WTC11 (cell line): ENCODE data around the gene VSTM2A. TPM values are rescaled to one million over a fixed set of nuclear protein-coding genes. Genes with fewer than 3 reads are reported as not detected.

Source experiments
- ATAC-seq: fragments of 200-7000 bp; cut with Tn5 transposase; 2 replicates; pipeline ENCODE4 v1.10.0; 2021; ENCODE audit warnings: mild to moderate bottlenecking, moderate library complexity
- CTCF ChIA-PET: fragments of 300-600 bp; sonication (Branson Sonifier 250); formaldehyde crosslinking; loops from one replicate; lab custom pipeline; 2021; ENCODE audit warnings: antibody characterized with exemption; lab: Charles Lee
- POLR2A ChIA-PET: fragments of 350-600 bp; sonication (Branson Sonifier 250); formaldehyde crosslinking; loops from one replicate; lab custom pipeline; 2021; ENCODE audit warnings: antibody characterized with exemption; lab: Charles Lee
- DNase-seq: peaks from one replicate; pipeline ENCODE4 v3.0.0; 2021; ENCODE audit warnings: low spot score
- H3K27ac Mint-ChIP-seq: 2 replicates; pipeline ENCODE4 v1.8.0; 2021; ENCODE audit warnings: mixed read lengths
- H3K27me3 Mint-ChIP-seq: 2 replicates; pipeline ENCODE4 v1.8.0; 2021; ENCODE audit warnings: low read depth, mild to moderate bottlenecking, moderate library complexity, mixed read lengths
- H3K36me3 Mint-ChIP-seq: 2 replicates; pipeline ENCODE4 v1.8.0; 2021; ENCODE audit warnings: mixed read lengths
- H3K4me1 Mint-ChIP-seq: 2 replicates; pipeline ENCODE4 v1.8.0; 2022; ENCODE audit warnings: mixed read lengths
- H3K4me3 Mint-ChIP-seq: 2 replicates; pipeline ENCODE4 v1.8.0; 2021; ENCODE audit warnings: mild to moderate bottlenecking, moderate library complexity, mixed read lengths
- H3K9me3 Mint-ChIP-seq: 2 replicates; pipeline ENCODE4 v1.8.0; 2021; ENCODE audit warnings: mixed read lengths
- ATF1 ChIP-seq: sonication (generic); formaldehyde crosslinking; IDR thresholded peaks from 2 replicates; pipeline ENCODE4 v1.8.1; 2023; ENCODE audit warnings: mild to moderate bottlenecking, moderate library complexity, missing genetic modification reagents
- NFYB ChIP-seq: sonication (generic); formaldehyde crosslinking; conservative IDR thresholded peaks from 2 replicates; pipeline ENCODE4 v1.8.0; 2022; ENCODE audit warnings: low read depth, missing genetic modification reagents
- ZNF121 ChIP-seq: sonication (generic); formaldehyde crosslinking; IDR thresholded peaks from 2 replicates; pipeline ENCODE4 v1.8.0; 2023; ENCODE audit warnings: missing genetic modification reagents
- total RNA-seq: library from RNA; stranded (reverse); gene quantifications from 3 replicates; pipeline ENCODE4 v1.2.3, GENCODE V29; 2021
- TF ChIP-seq, protein P1 (sequence below): fragments of 250-450 bp; sonication (Bioruptor Pico); IDR thresholded peaks from 2 replicates; pipeline ENCODE4 v1.9.0; 2021; ENCODE audit warnings: mild to moderate bottlenecking, borderline replicate concordance
- TF ChIP-seq, protein P2 (sequence below): sonication (generic); formaldehyde crosslinking; IDR thresholded peaks from 2 replicates; pipeline ENCODE4 v1.8.1; 2022; ENCODE audit warnings: low read depth, missing genetic modification reagents, borderline replicate concordance
- TF ChIP-seq, protein P3 (sequence below): sonication (generic); formaldehyde crosslinking; IDR thresholded peaks from 2 replicates; pipeline ENCODE4 v1.8.0; 2022; ENCODE audit warnings: mild to moderate bottlenecking, missing genetic modification reagents
- TF ChIP-seq, protein P4 (sequence below): sonication (generic); formaldehyde crosslinking; IDR thresholded peaks from 2 replicates; pipeline ENCODE4 v1.8.0; 2022; ENCODE audit warnings: mild to moderate bottlenecking, missing genetic modification reagents
- TF ChIP-seq, protein P5 (sequence below): fragments of 250-450 bp; sonication (Bioruptor Pico); IDR thresholded peaks from 2 replicates; pipeline ENCODE4 v1.8.0; 2021; ENCODE audit warnings: mild to moderate bottlenecking
- TF ChIP-seq, protein P6 (sequence below): sonication (generic); formaldehyde crosslinking; IDR thresholded peaks from 2 replicates; pipeline ENCODE4 v1.8.1; 2022; ENCODE audit warnings: missing genetic modification reagents, borderline replicate concordance
- TF ChIP-seq, protein P7 (sequence below): sonication (generic); formaldehyde crosslinking; IDR thresholded peaks from 2 replicates; pipeline ENCODE4 v1.8.0; 2023; ENCODE audit warnings: missing genetic modification reagents, mild to moderate bottlenecking, borderline replicate concordance

VSTM2A gene
- total RNA-seq, 1 experiment from 2014 or later, result 2.0 TPM

DNA sequence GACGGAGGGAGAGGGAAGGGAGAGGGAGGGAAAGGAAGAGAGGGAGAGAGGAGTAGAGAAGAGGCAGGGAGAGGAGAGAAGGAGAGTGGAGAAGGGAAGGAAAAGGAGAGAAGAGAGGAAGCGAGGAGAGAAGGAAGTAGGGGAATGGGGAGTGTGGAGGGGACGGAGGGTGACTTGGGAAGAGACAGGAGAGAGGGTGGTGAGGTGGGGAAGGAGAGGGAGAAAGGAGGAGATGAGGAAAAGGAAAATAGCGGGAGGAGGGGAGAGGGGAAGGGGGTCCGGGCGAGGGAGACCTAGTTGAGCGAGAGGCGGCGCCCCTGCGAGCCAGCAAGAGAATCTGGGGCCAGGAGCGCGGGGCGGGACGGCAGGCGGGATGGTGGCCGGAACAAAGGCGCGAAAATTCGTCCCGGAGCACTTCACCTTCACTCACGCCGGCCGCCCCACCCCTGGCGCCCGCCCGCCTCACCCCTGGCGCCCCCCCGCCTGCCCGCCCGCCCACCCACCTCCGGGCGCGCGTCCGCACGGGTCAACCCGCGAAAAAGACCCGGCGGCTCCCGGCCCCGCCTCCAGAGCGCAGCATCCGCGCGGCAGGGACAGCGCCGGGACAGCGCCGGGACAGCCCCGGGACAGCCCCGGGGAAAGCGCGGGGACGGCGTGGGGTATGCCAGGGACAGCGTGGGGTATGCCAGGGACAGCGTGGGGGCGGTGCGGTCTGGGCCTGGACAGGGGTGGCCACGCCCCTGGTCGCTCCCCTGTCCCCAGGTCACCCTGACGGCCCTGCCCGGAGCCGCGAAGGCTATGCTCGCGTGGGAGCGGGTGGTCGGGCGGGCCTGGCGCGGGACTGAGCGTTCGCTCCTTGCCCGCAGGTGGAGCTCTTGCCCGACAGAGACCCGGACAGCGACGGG, 4.2 kb downstream of the VSTM2A start (continued):
- TF ChIP-seq, protein P1, sequence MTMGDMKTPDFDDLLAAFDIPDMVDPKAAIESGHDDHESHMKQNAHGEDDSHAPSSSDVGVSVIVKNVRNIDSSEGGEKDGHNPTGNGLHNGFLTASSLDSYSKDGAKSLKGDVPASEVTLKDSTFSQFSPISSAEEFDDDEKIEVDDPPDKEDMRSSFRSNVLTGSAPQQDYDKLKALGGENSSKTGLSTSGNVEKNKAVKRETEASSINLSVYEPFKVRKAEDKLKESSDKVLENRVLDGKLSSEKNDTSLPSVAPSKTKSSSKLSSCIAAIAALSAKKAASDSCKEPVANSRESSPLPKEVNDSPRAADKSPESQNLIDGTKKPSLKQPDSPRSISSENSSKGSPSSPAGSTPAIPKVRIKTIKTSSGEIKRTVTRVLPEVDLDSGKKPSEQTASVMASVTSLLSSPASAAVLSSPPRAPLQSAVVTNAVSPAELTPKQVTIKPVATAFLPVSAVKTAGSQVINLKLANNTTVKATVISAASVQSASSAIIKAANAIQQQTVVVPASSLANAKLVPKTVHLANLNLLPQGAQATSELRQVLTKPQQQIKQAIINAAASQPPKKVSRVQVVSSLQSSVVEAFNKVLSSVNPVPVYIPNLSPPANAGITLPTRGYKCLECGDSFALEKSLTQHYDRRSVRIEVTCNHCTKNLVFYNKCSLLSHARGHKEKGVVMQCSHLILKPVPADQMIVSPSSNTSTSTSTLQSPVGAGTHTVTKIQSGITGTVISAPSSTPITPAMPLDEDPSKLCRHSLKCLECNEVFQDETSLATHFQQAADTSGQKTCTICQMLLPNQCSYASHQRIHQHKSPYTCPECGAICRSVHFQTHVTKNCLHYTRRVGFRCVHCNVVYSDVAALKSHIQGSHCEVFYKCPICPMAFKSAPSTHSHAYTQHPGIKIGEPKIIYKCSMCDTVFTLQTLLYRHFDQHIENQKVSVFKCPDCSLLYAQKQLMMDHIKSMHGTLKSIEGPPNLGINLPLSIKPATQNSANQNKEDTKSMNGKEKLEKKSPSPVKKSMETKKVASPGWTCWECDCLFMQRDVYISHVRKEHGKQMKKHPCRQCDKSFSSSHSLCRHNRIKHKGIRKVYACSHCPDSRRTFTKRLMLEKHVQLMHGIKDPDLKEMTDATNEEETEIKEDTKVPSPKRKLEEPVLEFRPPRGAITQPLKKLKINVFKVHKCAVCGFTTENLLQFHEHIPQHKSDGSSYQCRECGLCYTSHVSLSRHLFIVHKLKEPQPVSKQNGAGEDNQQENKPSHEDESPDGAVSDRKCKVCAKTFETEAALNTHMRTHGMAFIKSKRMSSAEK (CRISPR knock-in tag), result no peak
- TF ChIP-seq, protein P2, sequence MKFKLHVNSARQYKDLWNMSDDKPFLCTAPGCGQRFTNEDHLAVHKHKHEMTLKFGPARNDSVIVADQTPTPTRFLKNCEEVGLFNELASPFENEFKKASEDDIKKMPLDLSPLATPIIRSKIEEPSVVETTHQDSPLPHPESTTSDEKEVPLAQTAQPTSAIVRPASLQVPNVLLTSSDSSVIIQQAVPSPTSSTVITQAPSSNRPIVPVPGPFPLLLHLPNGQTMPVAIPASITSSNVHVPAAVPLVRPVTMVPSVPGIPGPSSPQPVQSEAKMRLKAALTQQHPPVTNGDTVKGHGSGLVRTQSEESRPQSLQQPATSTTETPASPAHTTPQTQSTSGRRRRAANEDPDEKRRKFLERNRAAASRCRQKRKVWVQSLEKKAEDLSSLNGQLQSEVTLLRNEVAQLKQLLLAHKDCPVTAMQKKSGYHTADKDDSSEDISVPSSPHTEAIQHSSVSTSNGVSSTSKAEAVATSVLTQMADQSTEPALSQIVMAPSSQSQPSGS (CRISPR knock-in tag), result no peak
- TF ChIP-seq NFYB (no peak), ATF1 (CRISPR knock-in tag) (no peak)

DNA sequence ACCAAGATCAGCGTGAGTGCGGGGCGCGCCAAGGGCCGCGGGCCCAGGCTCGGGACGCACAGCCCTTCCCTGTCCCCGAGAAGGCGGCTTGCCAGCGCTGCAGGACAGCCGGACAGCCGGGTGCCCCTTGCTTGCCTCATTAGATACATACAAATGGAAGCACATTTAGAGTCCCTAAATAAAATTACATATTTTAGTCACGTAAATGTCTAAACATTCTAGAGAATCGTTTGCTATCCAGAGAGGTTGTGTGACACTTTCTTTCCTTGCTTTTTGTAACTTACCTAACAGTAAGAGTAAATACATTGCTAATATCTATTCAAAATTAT, 4.8 kb downstream of the VSTM2A start:
- ChIA-PET POLR2A (no interaction called here), CTCF (interaction anchor here (0.6 to 1.2 kb wide), 2 partner anchors 116 to 179 kb away, joined by 3 read pairs; no protein-coding TSS in a partner anchor)
- no peak overlapping the region for H3K27ac Mint-ChIP-seq
- ATAC-seq, result no peak
- H3K36me3 Mint-ChIP-seq, result no peaks in the 10 kb centered on the region
- DNase-seq, result no peak
- no peaks in the 10 kb centered on the region for H3K9me3 Mint-ChIP-seq
- H3K4me3 Mint-ChIP-seq, result peak overlapping the region; percentile 73
- peaks cover 22% of the 10 kb centered on the region for H3K4me1 Mint-ChIP-seq
- H3K27me3 Mint-ChIP-seq, result peaks cover 44% of the 10 kb centered on the region
- TF ChIP-seq, protein P3, sequence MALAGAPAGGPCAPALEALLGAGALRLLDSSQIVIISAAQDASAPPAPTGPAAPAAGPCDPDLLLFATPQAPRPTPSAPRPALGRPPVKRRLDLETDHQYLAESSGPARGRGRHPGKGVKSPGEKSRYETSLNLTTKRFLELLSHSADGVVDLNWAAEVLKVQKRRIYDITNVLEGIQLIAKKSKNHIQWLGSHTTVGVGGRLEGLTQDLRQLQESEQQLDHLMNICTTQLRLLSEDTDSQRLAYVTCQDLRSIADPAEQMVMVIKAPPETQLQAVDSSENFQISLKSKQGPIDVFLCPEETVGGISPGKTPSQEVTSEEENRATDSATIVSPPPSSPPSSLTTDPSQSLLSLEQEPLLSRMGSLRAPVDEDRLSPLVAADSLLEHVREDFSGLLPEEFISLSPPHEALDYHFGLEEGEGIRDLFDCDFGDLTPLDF (CRISPR knock-in tag), result no peak
- TF ChIP-seq ZNF121 (CRISPR knock-in tag), result 0 out of 2 replicates have a peak, but pooled peaks have one; percentile 25
- TF ChIP-seq, protein P4, sequence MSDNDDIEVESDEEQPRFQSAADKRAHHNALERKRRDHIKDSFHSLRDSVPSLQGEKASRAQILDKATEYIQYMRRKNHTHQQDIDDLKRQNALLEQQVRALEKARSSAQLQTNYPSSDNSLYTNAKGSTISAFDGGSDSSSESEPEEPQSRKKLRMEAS (CRISPR knock-in tag), result peak; percentile 58
- TF ChIP-seq, protein P5, sequence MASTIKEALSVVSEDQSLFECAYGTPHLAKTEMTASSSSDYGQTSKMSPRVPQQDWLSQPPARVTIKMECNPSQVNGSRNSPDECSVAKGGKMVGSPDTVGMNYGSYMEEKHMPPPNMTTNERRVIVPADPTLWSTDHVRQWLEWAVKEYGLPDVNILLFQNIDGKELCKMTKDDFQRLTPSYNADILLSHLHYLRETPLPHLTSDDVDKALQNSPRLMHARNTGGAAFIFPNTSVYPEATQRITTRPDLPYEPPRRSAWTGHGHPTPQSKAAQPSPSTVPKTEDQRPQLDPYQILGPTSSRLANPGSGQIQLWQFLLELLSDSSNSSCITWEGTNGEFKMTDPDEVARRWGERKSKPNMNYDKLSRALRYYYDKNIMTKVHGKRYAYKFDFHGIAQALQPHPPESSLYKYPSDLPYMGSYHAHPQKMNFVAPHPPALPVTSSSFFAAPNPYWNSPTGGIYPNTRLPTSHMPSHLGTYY, result no peak
- TF ChIP-seq, protein P6, sequence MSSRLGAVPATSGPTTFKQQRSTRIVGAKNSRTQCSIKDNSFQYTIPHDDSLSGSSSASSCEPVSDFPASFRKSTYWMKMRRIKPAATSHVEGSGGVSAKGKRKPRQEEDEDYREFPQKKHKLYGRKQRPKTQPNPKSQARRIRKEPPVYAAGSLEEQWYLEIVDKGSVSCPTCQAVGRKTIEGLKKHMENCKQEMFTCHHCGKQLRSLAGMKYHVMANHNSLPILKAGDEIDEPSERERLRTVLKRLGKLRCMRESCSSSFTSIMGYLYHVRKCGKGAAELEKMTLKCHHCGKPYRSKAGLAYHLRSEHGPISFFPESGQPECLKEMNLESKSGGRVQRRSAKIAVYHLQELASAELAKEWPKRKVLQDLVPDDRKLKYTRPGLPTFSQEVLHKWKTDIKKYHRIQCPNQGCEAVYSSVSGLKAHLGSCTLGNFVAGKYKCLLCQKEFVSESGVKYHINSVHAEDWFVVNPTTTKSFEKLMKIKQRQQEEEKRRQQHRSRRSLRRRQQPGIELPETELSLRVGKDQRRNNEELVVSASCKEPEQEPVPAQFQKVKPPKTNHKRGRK (CRISPR knock-in tag), result 0 out of 2 replicates have a peak, but pooled peaks have one; percentile 4
- TF ChIP-seq, protein P7, sequence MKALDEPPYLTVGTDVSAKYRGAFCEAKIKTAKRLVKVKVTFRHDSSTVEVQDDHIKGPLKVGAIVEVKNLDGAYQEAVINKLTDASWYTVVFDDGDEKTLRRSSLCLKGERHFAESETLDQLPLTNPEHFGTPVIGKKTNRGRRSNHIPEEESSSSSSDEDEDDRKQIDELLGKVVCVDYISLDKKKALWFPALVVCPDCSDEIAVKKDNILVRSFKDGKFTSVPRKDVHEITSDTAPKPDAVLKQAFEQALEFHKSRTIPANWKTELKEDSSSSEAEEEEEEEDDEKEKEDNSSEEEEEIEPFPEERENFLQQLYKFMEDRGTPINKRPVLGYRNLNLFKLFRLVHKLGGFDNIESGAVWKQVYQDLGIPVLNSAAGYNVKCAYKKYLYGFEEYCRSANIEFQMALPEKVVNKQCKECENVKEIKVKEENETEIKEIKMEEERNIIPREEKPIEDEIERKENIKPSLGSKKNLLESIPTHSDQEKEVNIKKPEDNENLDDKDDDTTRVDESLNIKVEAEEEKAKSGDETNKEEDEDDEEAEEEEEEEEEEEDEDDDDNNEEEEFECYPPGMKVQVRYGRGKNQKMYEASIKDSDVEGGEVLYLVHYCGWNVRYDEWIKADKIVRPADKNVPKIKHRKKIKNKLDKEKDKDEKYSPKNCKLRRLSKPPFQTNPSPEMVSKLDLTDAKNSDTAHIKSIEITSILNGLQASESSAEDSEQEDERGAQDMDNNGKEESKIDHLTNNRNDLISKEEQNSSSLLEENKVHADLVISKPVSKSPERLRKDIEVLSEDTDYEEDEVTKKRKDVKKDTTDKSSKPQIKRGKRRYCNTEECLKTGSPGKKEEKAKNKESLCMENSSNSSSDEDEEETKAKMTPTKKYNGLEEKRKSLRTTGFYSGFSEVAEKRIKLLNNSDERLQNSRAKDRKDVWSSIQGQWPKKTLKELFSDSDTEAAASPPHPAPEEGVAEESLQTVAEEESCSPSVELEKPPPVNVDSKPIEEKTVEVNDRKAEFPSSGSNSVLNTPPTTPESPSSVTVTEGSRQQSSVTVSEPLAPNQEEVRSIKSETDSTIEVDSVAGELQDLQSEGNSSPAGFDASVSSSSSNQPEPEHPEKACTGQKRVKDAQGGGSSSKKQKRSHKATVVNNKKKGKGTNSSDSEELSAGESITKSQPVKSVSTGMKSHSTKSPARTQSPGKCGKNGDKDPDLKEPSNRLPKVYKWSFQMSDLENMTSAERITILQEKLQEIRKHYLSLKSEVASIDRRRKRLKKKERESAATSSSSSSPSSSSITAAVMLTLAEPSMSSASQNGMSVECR (CRISPR knock-in tag), result 0 out of 2 replicates have a peak, but pooled peaks have one; percentile 48
